CD14-positive monocyte (primary cell): ENCODE results near the gene RBM42. TPM values are rescaled to one million over a fixed set of nuclear protein-coding genes. Genes with fewer than 3 reads are reported as not detected.

Source experiments
- DNase-seq, 3 donors: peaks; one replicate each; pipeline ENCODE4 v3.0.0-alpha.2; 2011 to 2022
- H2AFZ ChIP-seq: 2 replicates; pipeline ENCODE4 v1.6.0; 2012; ENCODE audit warnings: mild to moderate bottlenecking, low read depth, low read length, inconsistent platforms; ENCODE audit not compliant: insufficient read depth, poor library complexity, severe bottlenecking
- H3K27ac ChIP-seq, 2 donors: 1 replicate in 1 of 2; 2 replicates in 1 of 2; pipeline ENCODE4 v1.5.1; 2012 to 2013; ENCODE audit warnings: low read length in 2 of 2, control low read depth in 1 of 2, inconsistent platforms in 1 of 2, low read depth in 1 of 2, mild to moderate bottlenecking in 1 of 2
- H3K27me3 ChIP-seq, 2 donors: one replicate each; pipeline versions ENCODE4 v1.6.0 to v1.6.1; 2011 to 2013; ENCODE audit warnings: low read length in 2 of 2; ENCODE audit not compliant: control insufficient read depth in 2 of 2, insufficient read depth in 2 of 2
- H3K36me3 ChIP-seq, 2 donors: replicated peaks in 1 of 2; 1 replicate in 1 of 2; 2 replicates in 1 of 2; pipeline versions ENCODE4 v1.5.1 to v1.6.1; 2012 to 2013; ENCODE audit warnings: low read length in 2 of 2, control low read depth in 1 of 2, inconsistent platforms in 1 of 2, mild to moderate bottlenecking in 1 of 2; ENCODE audit not compliant: insufficient read depth in 2 of 2, control insufficient read depth in 1 of 2
- H3K4me1 ChIP-seq, 2 donors: 1 replicate in 1 of 2; 2 replicates in 1 of 2; pipeline versions ENCODE4 v1.5.1 to v1.6.1; 2012 to 2013; ENCODE audit warnings: low read length in 2 of 2, control low read depth in 1 of 2, inconsistent platforms in 1 of 2, mild to moderate bottlenecking in 1 of 2, moderate library complexity in 1 of 2; ENCODE audit not compliant: insufficient read depth in 2 of 2, control insufficient read depth in 1 of 2
- H3K4me2 ChIP-seq: replicated peaks from 2 replicates; pipeline ENCODE3; 2012; ENCODE audit warnings: low read length, moderate library complexity, mild to moderate bottlenecking; ENCODE audit not compliant: poor library complexity, severe bottlenecking; ENCODE audit errors: extremely low read depth
- H3K4me3 ChIP-seq, 3 experiments: fragments of 200-600 bp in 1 of 3; sonication (generic) in 1 of 3; replicated peaks in 1 of 3; 1 replicate in 2 of 3; 2 replicates in 1 of 3; pipeline ENCODE4 v1.5.1; 2011 to 2013; ENCODE audit warnings: low read length in 3 of 3, mild to moderate bottlenecking in 3 of 3, control low read depth in 2 of 3, low read depth in 2 of 3, inconsistent platforms in 1 of 3, moderate library complexity in 1 of 3
- H3K79me2 ChIP-seq: 2 replicates; pipeline ENCODE4 v1.6.0; 2012; ENCODE audit warnings: mild to moderate bottlenecking, control low read depth, inconsistent platforms, low read length, moderate library complexity; ENCODE audit not compliant: insufficient read depth
- H3K9ac ChIP-seq: 2 replicates; pipeline ENCODE4 v1.6.0; 2017; ENCODE audit warnings: low read length, mild to moderate bottlenecking; ENCODE audit not compliant: insufficient read depth, poor library complexity, severe bottlenecking
- H3K9me3 ChIP-seq, 2 donors: replicated peaks in 1 of 2; 1 replicate in 1 of 2; 2 replicates in 1 of 2; pipeline versions ENCODE4 v1.5.1 to v1.6.1; 2012 to 2013; ENCODE audit warnings: low read length in 2 of 2, control low read depth in 1 of 2; ENCODE audit not compliant: control insufficient read depth in 1 of 2, insufficient read depth in 1 of 2
- H4K20me1 ChIP-seq: 2 replicates; pipeline ENCODE4 v1.6.0; 2012; ENCODE audit warnings: mild to moderate bottlenecking, low read length, control low read depth, moderate library complexity; ENCODE audit not compliant: insufficient read depth
- H3K27ac Mint-ChIP-seq, 7 donors: one replicate each; pipeline ENCODE4 v1.8.0; 2020; ENCODE audit warnings: mild to moderate bottlenecking in 7 of 7, mixed read lengths in 7 of 7, moderate library complexity in 6 of 7, inconsistent platforms in 2 of 7
- H3K27me3 Mint-ChIP-seq, 3 donors: one replicate each; pipeline ENCODE4 v1.8.0; 2021 to 2022; ENCODE audit warnings: low read depth in 3 of 3, mild to moderate bottlenecking in 3 of 3, mixed read lengths in 3 of 3, moderate library complexity in 3 of 3, inconsistent platforms in 1 of 3
- H3K36me3 Mint-ChIP-seq, 2 donors: one replicate each; pipeline ENCODE4 v1.8.0; 2020; ENCODE audit warnings: mixed read lengths in 2 of 2, inconsistent platforms in 1 of 2, mild to moderate bottlenecking in 1 of 2
- H3K4me1 Mint-ChIP-seq: one replicate; pipeline ENCODE4 v1.8.0; 2020; ENCODE audit warnings: mild to moderate bottlenecking, mixed read lengths
- H3K4me3 Mint-ChIP-seq, 2 donors: one replicate each; pipeline ENCODE4 v1.8.0; 2020; ENCODE audit warnings: mild to moderate bottlenecking in 2 of 2, mixed read lengths in 2 of 2, moderate library complexity in 1 of 2
- H3K9me3 Mint-ChIP-seq, 7 donors: one replicate each; pipeline ENCODE4 v1.8.0; 2020 to 2022; ENCODE audit warnings: mixed read lengths in 7 of 7, mild to moderate bottlenecking in 6 of 7, moderate library complexity in 6 of 7, inconsistent platforms in 2 of 7
- CTCF ChIP-seq: fragments of 200-600 bp; IDR thresholded peaks from one replicate; pipeline ENCODE4 v1.8.0; 2022; ENCODE audit warnings: antibody characterized with exemption, mild to moderate bottlenecking
- WGBS: methylation state at CpG from one replicate; pipeline ENCODE4 v1.1.5; 2013; ENCODE audit warnings: missing lambda C conversion rate; ENCODE audit not compliant: insufficient coverage; 5-methylcytosine and 5-hydroxymethylcytosine counted together
- intact Hi-C, 2 donors: fragments of 100-400 bp; cut with micrococcal nuclease; formaldehyde crosslinking; loops; one replicate each; pipeline versions ENCODE4 v1.15.0 to v1.15.1; 2023
- polyA plus RNA-seq, 3 donors: library from polyadenylated mRNA; depleted of rRNA in 1 of 3; unstranded in 2 of 3; stranded (reverse) in 1 of 3; fragments of 300-500 nt in 2 of 3; fragments of >200 nt in 1 of 3; fragmentation: Illumina TruSeq in 2 of 3; gene quantifications; 1 replicate in 2 of 3; 2 replicates in 1 of 3; pipeline ENCODE4 v1.2.3, GENCODE V29; 2012 to 2021

Gene RBM42
- polyA plus RNA-seq, 3 donors: 29.5 to 53.3 (median 50.3) TPM

DNA sequence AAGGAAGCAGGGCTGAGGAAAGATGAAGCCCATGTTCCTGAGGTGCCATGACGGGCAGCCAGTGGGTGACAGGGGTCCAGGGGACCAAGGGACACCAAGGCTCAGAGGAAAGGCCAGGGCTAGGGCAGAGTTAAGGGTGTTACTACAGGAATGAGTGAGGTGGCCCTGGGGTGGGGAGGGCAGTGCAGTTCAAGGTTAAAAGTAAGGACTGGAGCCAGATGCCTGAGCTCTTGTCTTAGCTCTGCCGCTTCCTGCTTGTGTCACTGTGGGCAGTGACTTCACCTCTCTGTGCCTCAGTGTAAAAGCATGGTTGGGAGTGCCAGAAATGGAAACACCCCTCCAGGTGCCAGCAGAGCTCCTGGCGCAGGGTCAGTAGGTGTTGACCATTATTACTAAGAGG is 7.8 kb downstream of the RBM42 start:
- peaks cover 6 to 11% (median 8%) of the 10 kb centered on the region in 3 donors for H3K27me3 Mint-ChIP-seq
- WGBS: 96% methylated on average over 3 of the region's 3 CpGs
- Histone ChIP-seq H4K20me1 (no peaks in the 10 kb centered on the region), H2AFZ (no peak overlapping the region), H3K4me2 (no peak overlapping the region), H3K27ac (no peak overlapping the region), H3K4me1 (peaks cover 3 to 4% of the 10 kb centered on the region in 2 donors), H3K79me2 (no peaks in the 10 kb centered on the region), H3K27me3 (no peaks in the 10 kb centered on the region), H3K36me3 (peaks cover 50 to 68% of the 10 kb centered on the region in 2 donors), H3K9ac (no peak overlapping the region), H3K9me3 (no peaks in the 10 kb centered on the region), H3K4me3 (no peak overlapping the region)
- intact Hi-C loops: no loop called here
- no peak overlapping the region for H3K27ac Mint-ChIP-seq
- no peak for TF ChIP-seq CTCF
- DNase-seq: no peak
- peaks cover 4% of the 10 kb centered on the region for H3K4me1 Mint-ChIP-seq
- peaks cover 56 to 68% of the 10 kb centered on the region in 2 donors for H3K36me3 Mint-ChIP-seq
- no peaks in the 10 kb centered on the region for H3K9me3 Mint-ChIP-seq
- H3K4me3 Mint-ChIP-seq: no peak overlapping the region

DNA sequence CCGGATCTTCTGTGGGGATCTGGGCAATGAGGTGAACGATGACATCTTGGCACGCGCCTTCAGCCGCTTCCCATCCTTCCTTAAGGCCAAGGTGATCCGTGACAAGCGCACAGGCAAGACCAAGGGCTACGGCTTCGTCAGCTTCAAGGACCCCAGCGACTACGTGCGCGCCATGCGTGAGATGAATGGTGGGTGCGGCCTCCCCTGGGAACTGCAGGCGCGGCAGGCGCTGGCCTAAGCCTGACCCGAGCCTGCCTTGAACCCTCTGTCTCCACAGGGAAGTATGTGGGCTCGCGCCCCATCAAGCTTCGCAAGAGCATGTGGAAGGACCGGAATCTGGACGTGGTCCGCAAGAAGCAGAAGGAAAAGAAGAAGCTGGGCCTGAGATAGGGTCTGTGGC is 8.3 kb downstream of the RBM42 start:
- Histone ChIP-seq H3K9me3 (no peaks in the 10 kb centered on the region), H3K27ac (no peak overlapping the region), H3K9ac (no peak overlapping the region), H3K4me2 (no peak overlapping the region), H3K27me3 (peaks cover 0 to 2% of the 10 kb centered on the region in 2 donors), H3K79me2 (no peaks in the 10 kb centered on the region), H3K4me3 (no peak overlapping the region), H3K36me3 (peaks cover 45 to 63% of the 10 kb centered on the region in 2 donors), H4K20me1 (no peaks in the 10 kb centered on the region), H3K4me1 (peaks cover 9% of the 10 kb centered on the region in 2 donors), H2AFZ (no peak overlapping the region)
- Mint-ChIP-seq H3K4me3 (no peak overlapping the region), H3K27me3 (peaks cover 8 to 15% (median 8%) of the 10 kb centered on the region in 3 donors), H3K36me3 (peaks cover 50 to 63% of the 10 kb centered on the region in 2 donors), H3K4me1 (peaks cover 8% of the 10 kb centered on the region), H3K9me3 (no peaks in the 10 kb centered on the region), H3K27ac (no peak overlapping the region)
- no peak for DNase-seq
- no peak for TF ChIP-seq CTCF
- intact Hi-C loops: no loop called here
- 97% methylated on average over 22 of the region's 25 CpGs for WGBS
